Esophagus muscularis mucosa (tissue), 3 donors: ENCODE results near the gene ZFP92.

Source experiments
- POLR2A ChIP-seq: fragments of 450-650 bp; IDR thresholded peaks from one replicate; pipeline ENCODE4 v1.6.1; 2017; ENCODE audit warnings: antibody characterized with exemption, moderate library complexity, mild to moderate bottlenecking, low read depth
- POLR2AphosphoS5 ChIP-seq, 2 donors: sonication (generic); formaldehyde crosslinking; IDR thresholded peaks; one replicate each; pipeline ENCODE4 v1.6.1; 2017; ENCODE audit warnings: antibody characterized with exemption in 2 of 2
- TF ChIP-seq, protein P1 (sequence below), 3 experiments: fragments of 200-600 bp in 2 of 3; fragments of 450-650 bp in 1 of 3; sonication (generic) in 2 of 3; IDR thresholded peaks; one replicate each; pipeline ENCODE4 v1.5.1; 2017 to 2019; ENCODE audit warnings: antibody characterized with exemption in 3 of 3, mild to moderate bottlenecking in 2 of 3, moderate library complexity in 1 of 3

DNA sequence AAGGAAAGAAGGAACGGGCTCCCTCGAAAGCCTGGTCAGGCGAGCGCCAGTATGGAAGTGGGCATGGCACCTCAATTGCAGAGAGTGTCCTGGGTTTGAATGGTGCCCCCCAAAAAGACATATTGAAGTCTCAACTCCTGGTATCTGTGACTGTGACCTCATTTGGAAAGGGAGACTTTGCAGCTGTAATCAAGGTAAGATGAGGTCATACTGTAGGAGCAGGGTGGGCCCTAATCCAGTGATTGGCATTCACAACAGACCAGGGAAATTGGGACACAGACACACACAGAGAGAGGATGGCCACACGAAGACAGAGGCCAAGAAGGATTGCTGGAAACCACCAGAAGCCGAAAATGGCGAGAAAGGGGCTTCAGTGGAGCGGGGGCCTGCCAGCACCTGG lies 6.4 kb downstream of the ZFP92 start:
- TF ChIP-seq, protein P1, sequence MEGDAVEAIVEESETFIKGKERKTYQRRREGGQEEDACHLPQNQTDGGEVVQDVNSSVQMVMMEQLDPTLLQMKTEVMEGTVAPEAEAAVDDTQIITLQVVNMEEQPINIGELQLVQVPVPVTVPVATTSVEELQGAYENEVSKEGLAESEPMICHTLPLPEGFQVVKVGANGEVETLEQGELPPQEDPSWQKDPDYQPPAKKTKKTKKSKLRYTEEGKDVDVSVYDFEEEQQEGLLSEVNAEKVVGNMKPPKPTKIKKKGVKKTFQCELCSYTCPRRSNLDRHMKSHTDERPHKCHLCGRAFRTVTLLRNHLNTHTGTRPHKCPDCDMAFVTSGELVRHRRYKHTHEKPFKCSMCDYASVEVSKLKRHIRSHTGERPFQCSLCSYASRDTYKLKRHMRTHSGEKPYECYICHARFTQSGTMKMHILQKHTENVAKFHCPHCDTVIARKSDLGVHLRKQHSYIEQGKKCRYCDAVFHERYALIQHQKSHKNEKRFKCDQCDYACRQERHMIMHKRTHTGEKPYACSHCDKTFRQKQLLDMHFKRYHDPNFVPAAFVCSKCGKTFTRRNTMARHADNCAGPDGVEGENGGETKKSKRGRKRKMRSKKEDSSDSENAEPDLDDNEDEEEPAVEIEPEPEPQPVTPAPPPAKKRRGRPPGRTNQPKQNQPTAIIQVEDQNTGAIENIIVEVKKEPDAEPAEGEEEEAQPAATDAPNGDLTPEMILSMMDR (IDR thresholded peaks at IDR 0.05): no peak
- TF ChIP-seq POLR2A (no peak), POLR2AphosphoS5 (IDR thresholded peaks at IDR 0.05) (no peak)
